Endothelial cell of umbilical vein (primary cell): ENCODE measurements around the gene SMARCAL1. TPM values are rescaled to one million over a fixed set of nuclear protein-coding genes. Genes with fewer than 3 reads are reported as not detected.

Experiments used
- BruUV-seq: library from RNA; stranded (reverse); fragments of 400-500 nt; replicated peaks from 2 replicates; lab custom pipeline; 2021; lab: Mats Ljungman, UMichigan
- CTCF ChIA-PET: fragments of 300-600, 350-600 bp; sonication (Branson Sonifier 250); formaldehyde crosslinking; loops from one replicate; lab custom pipeline; 2021; ENCODE audit warnings: antibody characterized with exemption, inconsistent platforms; lab: Charles Lee
- POLR2A ChIA-PET: fragments of 300-600, 350-600 bp; sonication (Branson Sonifier 250); formaldehyde crosslinking; loops from one replicate; lab custom pipeline; 2021; ENCODE audit warnings: antibody characterized with exemption, inconsistent platforms; lab: Charles Lee
- DNase-seq: peaks from one replicate; pipeline ENCODE4 v3.0.0-alpha.2; 2011; ENCODE audit warnings: low read depth, low spot score
- FAIRE-seq: peaks from 2 replicates; lab custom pipeline; 2011; peaks lifted over from hg19 to GRCh38; lab: Jason Lieb, UNC
- H2AFZ ChIP-seq: 2 replicates; pipeline ENCODE4 v1.6.0; 2012; ENCODE audit warnings: low read depth, low read length, control low read depth, inconsistent platforms
- H3K27ac ChIP-seq: 2 replicates; pipeline ENCODE4 v1.5.1; 2011; ENCODE audit warnings: low read depth, mild to moderate bottlenecking, control low read depth, low read length, moderate library complexity; ENCODE audit not compliant: insufficient read depth
- H3K27me3 ChIP-seq, 2 experiments: 2 replicates each; pipeline versions ENCODE4 v1.6.0 to v1.6.1; 2011; ENCODE audit warnings: low read length in 2 of 2, mixed read lengths in 1 of 2; ENCODE audit not compliant: control insufficient read depth in 2 of 2, insufficient read depth in 2 of 2
- H3K36me3 ChIP-seq, 2 experiments: 2 replicates in 1 of 2; 3 replicates in 1 of 2; pipeline ENCODE4 v1.5.1; 2011; ENCODE audit warnings: low read length in 2 of 2, mild to moderate bottlenecking in 1 of 2, moderate library complexity in 1 of 2; ENCODE audit not compliant: control insufficient read depth in 2 of 2, insufficient read depth in 2 of 2; ENCODE audit errors: extremely low read depth in 1 of 2
- H3K4me1 ChIP-seq: 3 replicates; pipeline ENCODE4 v1.5.1; 2011; ENCODE audit warnings: mild to moderate bottlenecking, low read length; ENCODE audit not compliant: control insufficient read depth, insufficient read depth; ENCODE audit errors: extremely low read depth
- H3K4me2 ChIP-seq: 2 replicates; pipeline ENCODE4 v1.6.1; 2011; ENCODE audit warnings: low read length, control low read depth, mixed read lengths; ENCODE audit not compliant: insufficient read depth
- H3K4me3 ChIP-seq, 3 experiments: fragments of 200-600 bp in 1 of 3; sonication (generic), shearing (Covaris generic) in 1 of 3; replicated peaks in 1 of 3; 2 replicates each; pipeline ENCODE4 v1.5.1; 2011 to 2016; ENCODE audit warnings: control low read depth in 3 of 3, low read length in 3 of 3, mild to moderate bottlenecking in 2 of 3, inconsistent platforms in 1 of 3, low read depth in 1 of 3, moderate library complexity in 1 of 3; ENCODE audit not compliant: insufficient read depth in 1 of 3
- H3K79me2 ChIP-seq: 2 replicates; pipeline ENCODE4 v1.6.0; 2012; ENCODE audit warnings: low read length, inconsistent platforms; ENCODE audit not compliant: control insufficient read depth, insufficient read depth
- H3K9ac ChIP-seq: replicated peaks from 2 replicates; pipeline ENCODE3; 2011; ENCODE audit warnings: low read length, control low read depth; ENCODE audit not compliant: insufficient read depth; ENCODE audit errors: extremely low read depth
- H3K9me1 ChIP-seq: replicated peaks from 3 replicates; pipeline ENCODE4 v1.6.0; 2011; ENCODE audit warnings: mild to moderate bottlenecking, low read length; ENCODE audit not compliant: control insufficient read depth, insufficient read depth; ENCODE audit errors: extremely low read depth
- H3K9me3 ChIP-seq: replicated peaks from 2 replicates; pipeline ENCODE4 v1.5.1; 2012; ENCODE audit warnings: low read length, inconsistent platforms; ENCODE audit not compliant: control insufficient read depth, insufficient read depth
- H4K20me1 ChIP-seq: replicated peaks from 2 replicates; pipeline ENCODE3; 2011; ENCODE audit warnings: mild to moderate bottlenecking, low read length; ENCODE audit not compliant: control insufficient read depth, insufficient read depth; ENCODE audit errors: extremely low read depth
- CTCF ChIP-seq, 2 donors: IDR thresholded peaks; 1 replicate in 1 of 2; 2 replicates in 1 of 2; pipeline ENCODE4 v1.5.1; 2011; ENCODE audit warnings: low read length in 2 of 2, mild to moderate bottlenecking in 2 of 2, moderate library complexity in 2 of 2, control low read depth in 1 of 2, inconsistent platforms in 1 of 2, low read depth in 1 of 2; ENCODE audit not compliant: insufficient read depth in 1 of 2; ENCODE audit errors: extremely low read depth in 1 of 2
- EZH2 ChIP-seq: IDR thresholded peaks from 2 replicates; pipeline ENCODE4 v1.6.1; 2012; ENCODE audit warnings: borderline replicate concordance, low read depth, mild to moderate bottlenecking, moderate library complexity, low read length, inconsistent platforms; ENCODE audit not compliant: severe bottlenecking
- FOS ChIP-seq: IDR thresholded peaks from 2 replicates; pipeline ENCODE4 v1.6.1; 2011; ENCODE audit warnings: mild to moderate bottlenecking, low read length, moderate library complexity, borderline replicate concordance; ENCODE audit not compliant: insufficient read depth
- GATA2 ChIP-seq: IDR thresholded peaks from 2 replicates; pipeline ENCODE4 v1.7.0; 2011; ENCODE audit warnings: low read depth, mild to moderate bottlenecking, moderate library complexity, mixed read lengths, low read length; ENCODE audit not compliant: insufficient read length, insufficient read depth
- JUN ChIP-seq: IDR thresholded peaks from 2 replicates; pipeline ENCODE4 v1.6.1; 2011; ENCODE audit warnings: borderline replicate concordance, low read depth; ENCODE audit not compliant: insufficient read length, insufficient read depth
- MAX ChIP-seq: IDR thresholded peaks from 2 replicates; pipeline ENCODE4 v1.6.1; 2011; ENCODE audit not compliant: insufficient read depth, insufficient read length
- MYC ChIP-seq: IDR thresholded peaks from one replicate; pipeline ENCODE4 v1.6.1; 2011; ENCODE audit warnings: mild to moderate bottlenecking, low read depth, low read length
- POLR2A ChIP-seq: IDR thresholded peaks from 2 replicates; pipeline ENCODE4 v1.6.1; 2012; ENCODE audit warnings: low read depth, mild to moderate bottlenecking, control low read depth, low read length
- POLR2AphosphoS5 ChIP-seq: IDR thresholded peaks from 2 replicates; pipeline ENCODE4 v1.6.1; 2012; ENCODE audit warnings: low read depth, mild to moderate bottlenecking, control low read depth, low read length, moderate library complexity; ENCODE audit not compliant: insufficient read depth
- dilution Hi-C: fragments of 300-500 bp; cut with MboI; formaldehyde crosslinking; loops from one replicate; pipeline ENCODE4 v1.15.0; 2019; ENCODE audit warnings: low sequenced_read_pairs; ENCODE audit not compliant: extremely low pct_ligation_motif_present
- intact Hi-C: fragments of 100-400 bp; cut with micrococcal nuclease; formaldehyde crosslinking; loops from one replicate; pipeline ENCODE4 v1.10.0; 2022
- polyA plus RNA-seq, 4 experiments: library from polyadenylated mRNA; depleted of rRNA in 3 of 4; stranded (reverse) in 3 of 4; unstranded in 1 of 4; fragments of >200 nt; gene quantifications; 2 replicates each; pipeline versions ENCODE4 v1.2.1 to v1.2.3, GENCODE V29; 2011 to 2012; ENCODE audit warnings: missing spikeins in 1 of 4
- total RNA-seq: library from RNA; stranded (reverse); gene quantifications from 2 replicates; pipeline ENCODE4 v1.2.3, GENCODE V29; 2021

Gene SMARCAL1
- total and polyA plus RNA-seq, 2 donors (not counting 3 experiments of a cell fraction or from before 2014, with no cell fraction given), result 25.4 to 30.7 TPM

- BruUV-seq, result no TSS peak
- DNase-seq (no peak), FAIRE-seq (no peak)
- Histone ChIP-seq H3K79me2 (peaks cover 2% of the 10 kb centered on the region), H3K9me1 (no peaks in the 10 kb centered on the region), H3K4me3 (no peak overlapping the region), H2AFZ (no peak overlapping the region), H3K27me3 (no peaks in the 10 kb centered on the region), H3K9ac (no peak overlapping the region), H4K20me1 (no peaks in the 10 kb centered on the region), H3K4me1 (peaks cover 4% of the 10 kb centered on the region), H3K9me3 (no peaks in the 10 kb centered on the region), H3K4me2 (no peak overlapping the region), H3K27ac (no peak overlapping the region), H3K36me3 (peaks cover 2 to 12% of the 10 kb centered on the region in 2 experiments)
- no peak for TF ChIP-seq POLR2A
- TF ChIP-seq EZH2, result no peak
- no peak for TF ChIP-seq CTCF (IDR thresholded peaks at IDR 0.05; ENCODE audit: extremely low read depth in 1 of 2, insufficient read depth in 1 of 2, low read depth in 1 of 2, low read length in 2 of 2)
- no peak for TF ChIP-seq MYC
- TF ChIP-seq GATA2, result no peak
- no peak for TF ChIP-seq JUN
- TF ChIP-seq POLR2AphosphoS5, result no peak
- no peak for TF ChIP-seq FOS
- TF ChIP-seq MAX, result no peak
- dilution Hi-C loops, result no loop called here
- ChIA-PET CTCF (interaction anchor here (0.9 to 1.1 kb wide), 3 partner anchors 8 to 193 kb away, joined by 3 to 4 read pairs (median 3); no protein-coding TSS in a partner anchor), POLR2A (no interaction called here)
- intact Hi-C loops, result no loop called here
Observed at GRCh38 chr2:216415541-216415940, 3.3 kb downstream of the SMARCAL1 start.
